Ishikawa (cell line): ENCODE measurements around the gene TGFBR3.

Experiments used
- CEBPB ChIP-seq: IDR thresholded peaks from 2 replicates; pipeline ENCODE4 v1.6.1; 2012
- CREB1 ChIP-seq: IDR thresholded peaks from 2 replicates; pipeline ENCODE4 v1.6.1; 2012; ENCODE audit warnings: low read depth
- EGR1 ChIP-seq: IDR thresholded peaks from 2 replicates; pipeline ENCODE4 v1.6.1; 2012
- EP300 ChIP-seq: IDR thresholded peaks from 2 replicates; pipeline ENCODE4 v1.6.1; 2012; ENCODE audit warnings: borderline replicate concordance
- FOXM1 ChIP-seq: IDR thresholded peaks from 2 replicates; pipeline ENCODE4 v1.6.1; 2012; ENCODE audit warnings: low read depth, borderline replicate concordance
- MAX ChIP-seq: IDR thresholded peaks from 2 replicates; pipeline ENCODE4 v1.6.1; 2012
- NFIC ChIP-seq: IDR thresholded peaks from 2 replicates; pipeline ENCODE4 v1.6.1; 2012
- RAD21 ChIP-seq: IDR thresholded peaks from 2 replicates; pipeline ENCODE4 v1.6.1; 2012; ENCODE audit warnings: low read depth
- REST ChIP-seq: IDR thresholded peaks from 2 replicates; pipeline ENCODE4 v1.6.1; 2012; ENCODE audit warnings: low read depth, mild to moderate bottlenecking
- TAF1 ChIP-seq: IDR thresholded peaks from 2 replicates; pipeline ENCODE4 v1.6.1; 2012; ENCODE audit warnings: low read depth, mild to moderate bottlenecking
- TCF12 ChIP-seq: IDR thresholded peaks from 2 replicates; pipeline ENCODE4 v1.6.1; 2012; ENCODE audit warnings: low read depth
- TEAD4 ChIP-seq: IDR thresholded peaks from 2 replicates; pipeline ENCODE4 v1.6.1; 2012
- USF1 ChIP-seq: IDR thresholded peaks from 2 replicates; pipeline ENCODE4 v1.6.1; 2012
- YY1 ChIP-seq: IDR thresholded peaks from 2 replicates; pipeline ENCODE4 v1.6.1; 2012; ENCODE audit warnings: low read depth
- ZBTB7A ChIP-seq: IDR thresholded peaks from 2 replicates; pipeline ENCODE4 v1.6.1; 2012; ENCODE audit warnings: low read depth

TGFBR3 gene

GRCh38 chr1:91700771-91701471 lies 185.0 kb downstream of the TGFBR3 start:
- TF ChIP-seq USF1: no peak
- TF ChIP-seq TAF1: no peak
- TF ChIP-seq CREB1: no peak
- TF ChIP-seq FOXM1: no peak
- TF ChIP-seq TCF12: no peak
- TF ChIP-seq CEBPB: no peak
- TF ChIP-seq TEAD4: no peak
- TF ChIP-seq NFIC: no peak
- TF ChIP-seq MAX: no peak
- TF ChIP-seq YY1: no peak
- no peak for TF ChIP-seq EGR1
- TF ChIP-seq ZBTB7A: no peak
- TF ChIP-seq RAD21: no peak
- no peak for TF ChIP-seq REST
- TF ChIP-seq EP300: no peak

GRCh38 chr1:91700332-91700731 lies 185.6 kb downstream of the TGFBR3 start:
- TF ChIP-seq ZBTB7A (no peak), CREB1 (no peak), MAX (no peak), CEBPB (no peak), RAD21 (no peak), TEAD4 (no peak), EP300 (no peak), USF1 (no peak), EGR1 (no peak), TAF1 (no peak), YY1 (no peak), REST (no peak), TCF12 (no peak), NFIC (no peak), FOXM1 (no peak)

GRCh38 chr1:91699339-91699974 lies 186.5 kb downstream of the TGFBR3 start:
- TF ChIP-seq EGR1 (no peak), YY1 (no peak), FOXM1 (no peak), CEBPB (no peak), EP300 (no peak), REST (no peak), MAX (no peak), NFIC (no peak), TEAD4 (no peak), TAF1 (no peak), RAD21 (no peak), CREB1 (no peak), TCF12 (no peak), USF1 (no peak)

GRCh38 chr1:91697861-91698260 lies 188.1 kb downstream of the TGFBR3 start:
- TF ChIP-seq TCF12 (no peak), TEAD4 (no peak), MAX (no peak), FOXM1 (no peak), TAF1 (no peak), USF1 (no peak), CREB1 (no peak), NFIC (no peak), REST (no peak), ZBTB7A (no peak), RAD21 (no peak), EGR1 (no peak), EP300 (no peak), YY1 (no peak), CEBPB (no peak)
